Medulla oblongata (tissue), 1 donor: ENCODE measurements around the gene ERRFI1.

Experiments
- DNase-seq: peaks from one replicate; pipeline ENCODE4 v3.0.0-alpha.2; 2015; ENCODE audit errors: extremely low spot score

Gene ERRFI1

DNA sequence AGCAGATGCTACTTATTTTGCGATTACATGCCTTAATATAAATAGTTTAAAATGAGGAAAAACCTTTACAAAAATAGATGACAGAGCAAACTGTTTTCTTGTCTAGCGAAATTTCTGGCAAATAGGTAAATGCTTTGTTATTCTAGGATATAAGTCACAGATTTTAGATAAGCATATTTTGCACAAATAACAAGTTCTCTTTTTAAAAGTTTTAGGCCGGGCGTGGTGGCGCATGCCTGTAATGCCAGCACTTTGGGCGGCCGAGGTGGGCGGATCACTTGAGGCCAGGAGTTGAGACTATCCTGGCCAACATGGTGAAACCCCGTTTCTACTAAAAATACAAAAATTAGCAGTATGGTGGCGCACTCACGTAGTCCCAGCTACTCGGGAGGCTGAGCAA lies 20.3 kb upstream of the ERRFI1 start:
- no peak for DNase-seq

DNA sequence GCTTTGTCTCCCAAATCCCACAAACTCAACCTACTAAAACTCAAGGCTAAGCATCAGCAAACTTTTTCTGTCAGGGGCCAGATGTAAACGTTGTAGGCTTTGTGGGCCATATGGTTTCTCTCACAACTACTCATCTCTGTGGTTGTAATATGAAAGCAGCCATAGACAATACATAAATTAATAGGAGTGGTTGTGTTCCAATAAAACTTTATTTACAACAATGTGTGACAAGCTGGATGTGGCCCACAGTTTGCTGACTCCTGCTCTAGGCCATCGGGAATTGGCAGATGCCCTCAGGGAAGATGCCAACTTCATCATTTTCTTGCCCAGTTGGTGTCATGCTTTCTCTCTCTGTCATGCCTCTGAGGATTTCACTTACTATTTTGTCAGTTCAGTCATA lies 17.5 kb upstream of the ERRFI1 start:
- no peak for DNase-seq

DNA sequence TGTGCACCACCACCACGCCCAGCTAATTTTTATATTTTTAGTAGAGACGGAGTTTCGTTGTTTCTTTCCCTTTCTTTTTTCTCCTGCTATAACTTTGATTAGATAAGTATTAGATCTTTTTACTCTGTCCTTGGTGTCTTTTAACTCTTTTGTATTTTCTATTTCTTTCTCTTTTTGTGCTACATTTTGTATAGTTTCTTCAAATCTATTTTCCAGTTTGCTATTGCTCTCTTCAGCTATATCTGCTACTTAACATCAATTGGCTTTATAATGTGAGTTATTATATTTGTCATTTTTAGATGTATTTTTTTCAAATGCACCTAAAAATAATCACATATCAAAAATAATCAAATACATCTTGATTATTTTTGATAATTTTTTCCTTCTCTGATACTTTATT lies 16.0 kb upstream of the ERRFI1 start:
- DNase-seq: no peak

GRCh38 chr1:8040586-8040985 lies 14.5 kb upstream of the ERRFI1 start:
- DNase-seq: peak; percentile 15

DNA sequence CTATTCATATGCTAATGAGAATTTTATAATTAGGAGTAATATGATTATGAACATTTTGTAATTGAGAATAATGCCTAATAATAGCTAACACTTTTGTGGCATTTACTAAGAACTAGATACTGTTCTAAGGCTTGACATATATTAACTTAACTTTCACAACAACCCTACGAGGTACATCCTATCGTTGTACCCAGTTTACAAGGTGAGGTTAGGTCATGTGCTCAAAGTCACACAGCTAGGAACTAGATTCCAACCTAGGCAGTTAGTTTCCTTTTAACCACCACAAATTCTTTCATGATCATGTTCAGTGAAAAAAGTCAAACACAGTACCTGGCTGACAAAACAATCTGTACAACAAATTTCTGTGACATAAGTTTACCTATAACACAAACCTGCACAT lies 13.0 kb upstream of the ERRFI1 start:
- no peak for DNase-seq

DNA sequence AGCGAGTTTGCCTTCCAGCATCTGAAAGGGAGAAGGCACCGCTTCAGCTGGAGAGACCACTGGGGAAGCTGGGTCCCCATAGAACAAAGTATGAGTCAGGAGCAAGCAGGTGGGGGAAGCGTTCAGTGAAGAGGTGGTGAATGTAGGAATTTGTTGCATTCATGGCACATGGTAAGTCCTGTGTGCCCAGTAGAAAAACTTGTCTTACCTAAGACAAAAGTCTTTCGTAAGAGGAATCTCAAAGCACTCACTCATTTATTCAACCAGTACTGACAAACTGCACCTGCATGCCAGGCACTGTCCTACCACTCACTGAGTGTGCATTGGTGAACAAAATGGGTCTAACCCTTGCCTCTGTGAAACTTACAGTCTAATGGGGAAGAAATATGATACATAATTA lies 9.2 kb upstream of the ERRFI1 start:
- DNase-seq: no peak

GRCh38 chr1:8033322-8033721 lies 7.2 kb upstream of the ERRFI1 start:
- DNase-seq: no peak

DNA sequence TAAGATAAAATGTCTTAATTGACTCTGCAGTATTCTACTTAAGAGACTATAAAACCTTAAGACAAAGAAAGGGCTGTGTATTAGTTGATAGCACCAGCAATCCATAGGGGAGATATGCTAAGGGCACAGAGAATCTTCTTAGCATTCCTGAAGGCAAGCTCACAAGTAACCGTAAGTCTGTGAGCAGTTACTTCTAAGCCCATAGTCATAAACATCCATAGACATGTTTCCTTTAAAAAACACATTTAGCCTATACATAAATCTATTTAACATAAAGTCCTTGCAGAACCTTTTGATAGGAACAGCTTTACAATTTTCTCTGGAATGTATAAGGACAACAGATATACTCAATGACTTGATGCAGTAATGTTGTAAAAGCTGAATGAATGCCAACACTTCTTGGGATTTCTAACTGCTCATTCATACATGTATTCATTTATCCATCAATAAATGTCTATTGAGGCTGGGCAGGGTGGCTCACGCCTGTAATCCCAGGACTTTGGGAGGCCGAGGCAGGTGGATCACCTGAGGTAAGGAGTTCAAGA lies 6.3 kb upstream of the ERRFI1 start:
- no peak for DNase-seq

DNA sequence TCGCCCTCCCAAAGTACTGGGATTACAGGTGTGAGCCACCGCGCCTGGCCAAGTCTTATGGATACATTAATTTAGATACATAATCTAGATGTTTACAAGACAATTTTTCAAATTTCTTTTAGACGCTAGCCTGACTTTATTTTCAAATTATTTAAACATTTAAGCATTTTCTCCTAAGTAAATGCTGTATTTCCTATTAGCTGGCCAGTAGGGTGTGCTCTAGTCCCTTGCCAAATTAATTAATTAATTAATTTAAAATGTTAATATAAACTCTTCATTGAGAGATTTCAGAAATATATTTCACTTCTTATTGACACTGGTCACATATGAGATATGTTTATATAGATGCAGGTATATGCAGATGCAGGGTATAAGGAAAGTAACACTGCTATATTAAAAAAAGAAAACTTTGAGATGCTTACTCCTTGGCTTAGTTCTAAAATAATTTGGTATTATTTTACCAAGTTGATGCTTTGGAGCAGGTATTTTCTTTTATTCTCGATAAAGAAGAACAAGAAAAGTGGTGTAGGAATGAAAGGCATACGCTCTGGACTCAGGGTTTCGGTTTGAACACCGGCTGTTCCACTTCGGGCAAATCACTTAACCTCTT lies 5.2 kb upstream of the ERRFI1 start:
- peak; percentile 38 for DNase-seq

DNA sequence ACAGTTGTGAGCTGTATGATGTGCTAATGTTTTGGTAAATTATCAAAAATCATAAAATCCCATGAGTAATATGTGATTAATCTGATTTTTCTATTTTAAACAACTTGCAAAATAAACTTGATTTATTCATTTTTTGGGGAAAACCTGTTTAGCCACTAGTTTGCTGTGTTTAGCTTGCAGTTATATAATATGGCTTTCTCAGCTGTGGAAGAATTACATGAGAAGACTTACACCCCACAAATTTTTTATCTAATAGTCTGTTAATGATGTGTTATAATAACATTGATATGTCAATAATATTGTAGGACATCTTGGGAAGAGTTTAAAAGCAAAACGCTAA lies 2.4 kb upstream of the ERRFI1 start:
- no peak for DNase-seq

DNA sequence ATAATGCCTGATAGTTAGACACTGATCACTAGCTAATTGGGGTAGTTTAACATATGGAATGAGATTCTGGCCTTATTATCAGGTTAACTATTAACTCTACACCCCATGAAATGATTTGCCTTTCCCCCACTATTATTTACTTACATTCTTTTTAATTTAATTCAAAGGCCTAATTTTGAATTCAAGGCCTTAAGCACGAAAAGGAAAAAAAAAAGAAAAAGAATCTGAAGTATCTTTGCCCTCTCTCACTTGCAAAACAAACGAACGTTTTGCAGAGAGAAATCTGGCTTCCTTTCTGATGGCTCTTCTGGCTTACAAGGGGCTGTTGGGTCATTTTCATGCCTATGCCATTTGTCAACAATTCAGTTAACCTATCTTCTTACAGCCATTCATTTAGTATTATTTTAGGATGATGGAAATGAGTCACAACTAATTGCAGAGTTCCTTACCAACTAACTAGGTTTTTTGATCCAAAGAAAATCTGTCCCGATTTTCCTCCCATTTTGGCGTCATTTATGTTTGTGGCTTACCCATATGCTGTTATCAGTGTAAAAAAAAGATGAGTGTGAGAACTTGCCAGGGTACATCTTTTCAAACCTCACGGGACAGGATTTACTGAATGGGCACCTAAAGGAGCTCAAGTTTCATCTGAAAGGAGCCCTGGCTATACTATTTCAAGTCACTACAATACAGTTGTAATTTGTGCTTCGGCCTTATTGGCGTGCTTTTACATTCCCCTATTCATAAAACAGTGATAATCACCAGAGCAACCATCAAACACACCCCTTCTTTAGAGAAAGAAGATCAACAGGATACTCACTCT lies 1.9 kb upstream of the ERRFI1 start:
- DNase-seq: no peak

- no peak for DNase-seq
Observed at GRCh38 chr1:8026976-8027747, 1.1 kb upstream of the ERRFI1 start.

GRCh38 chr1:8025671-8026144 lies 401 bp downstream of the ERRFI1 start:
- no peak for DNase-seq

DNA sequence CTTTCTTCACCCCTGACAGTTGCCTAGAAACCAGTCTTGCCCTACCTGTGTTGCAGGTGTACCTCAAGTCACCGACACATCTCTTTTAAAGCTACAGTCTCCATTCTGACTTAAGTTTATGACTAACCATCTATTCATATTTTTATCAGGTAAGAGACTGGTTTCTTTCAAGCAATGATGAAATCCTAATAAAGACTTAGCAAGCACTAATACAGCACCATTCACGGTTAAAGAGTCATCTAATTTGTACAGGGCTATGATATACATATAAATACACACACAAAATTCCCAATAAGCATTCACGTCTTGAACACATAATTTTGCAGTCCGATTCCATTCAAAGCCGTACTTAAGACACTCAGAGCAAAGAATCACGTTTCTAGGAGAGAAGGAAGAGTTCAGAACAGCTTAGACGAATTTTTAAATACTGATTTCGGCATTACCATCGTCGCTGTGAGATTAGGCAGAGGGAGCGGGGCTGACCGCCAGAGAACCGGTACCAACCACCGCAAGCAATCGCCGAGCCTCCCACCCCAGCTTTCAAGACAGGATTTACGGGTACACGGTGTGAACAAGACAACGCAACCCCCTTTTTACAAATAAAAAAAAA lies 943 bp downstream of the ERRFI1 start:
- DNase-seq: peak; percentile 33

- DNase-seq: no peak
Observed at GRCh38 chr1:8024329-8024728, 1.8 kb downstream of the ERRFI1 start.

GRCh38 chr1:8023995-8024313 lies 2.2 kb downstream of the ERRFI1 start:
- peak; percentile 12 for DNase-seq

- DNase-seq: peak; percentile 12
Observed at GRCh38 chr1:8023287-8023994, 2.7 kb downstream of the ERRFI1 start.

GRCh38 chr1:8022395-8023286 lies 3.5 kb downstream of the ERRFI1 start:
- peak; percentile 22 for DNase-seq

DNA sequence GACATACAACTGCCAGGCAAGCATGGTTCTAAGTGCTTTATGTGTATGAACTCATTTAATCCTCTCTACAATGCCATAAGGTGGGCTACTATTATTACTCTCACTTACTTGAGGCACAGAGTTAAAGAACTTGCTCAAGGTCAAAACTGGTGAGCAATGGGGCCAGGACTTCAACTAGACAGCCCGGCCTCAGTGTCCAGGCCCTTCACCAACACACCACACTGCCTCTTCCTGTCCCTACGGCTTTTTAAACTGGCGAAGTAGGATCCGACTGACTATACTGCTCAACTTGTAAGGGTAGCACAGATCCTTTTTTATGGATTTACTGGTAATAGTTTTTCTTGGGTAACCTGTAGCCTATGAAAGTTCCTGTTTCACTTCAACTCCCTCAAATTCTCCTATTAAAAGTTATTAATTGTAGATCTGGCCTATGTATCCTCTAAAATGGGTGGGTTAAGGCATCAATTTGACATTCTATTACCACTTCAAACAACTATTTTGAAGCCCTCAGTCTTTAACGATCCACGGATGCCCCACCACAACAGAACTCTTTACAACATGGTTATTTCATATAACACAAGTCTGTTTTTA lies 4.3 kb downstream of the ERRFI1 start:
- peak; percentile 6 for DNase-seq

DNA sequence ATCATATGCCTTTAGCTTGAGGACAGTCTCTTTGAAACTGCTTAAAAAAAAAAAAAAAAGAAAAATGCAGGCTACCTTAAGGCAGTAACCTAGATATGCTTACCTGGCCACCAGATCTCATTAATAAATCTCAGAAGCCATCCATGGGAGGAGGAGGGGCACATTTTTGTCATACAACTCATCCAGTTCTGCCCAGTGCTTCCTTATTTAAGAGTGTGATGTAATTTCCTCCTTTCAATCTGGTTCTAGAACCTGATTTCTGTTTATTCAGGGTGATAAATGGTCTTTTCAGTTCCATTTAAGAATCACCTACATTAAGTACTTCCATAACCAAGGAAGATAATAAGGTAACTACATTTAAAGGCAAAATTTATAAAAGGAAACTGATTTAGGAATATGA lies 6.1 kb downstream of the ERRFI1 start:
- DNase-seq: peak; percentile 50
